DND-41 (cell line): ENCODE results near the gene CILP.

ENCODE experiments used
- EZH2 ChIP-seq: IDR thresholded peaks from 3 replicates; pipeline ENCODE4 v1.6.1; 2012; ENCODE audit warnings: borderline replicate concordance, low read depth, mild to moderate bottlenecking, moderate library complexity, low read length, inconsistent platforms; ENCODE audit not compliant: severe bottlenecking
- TF ChIP-seq, protein P1 (sequence below): IDR thresholded peaks from 2 replicates; pipeline ENCODE4 v1.5.1; 2012; ENCODE audit warnings: borderline replicate concordance, low read length, moderate library complexity, mild to moderate bottlenecking; ENCODE audit not compliant: poor library complexity, severe bottlenecking; ENCODE audit errors: extremely low read depth

DNA sequence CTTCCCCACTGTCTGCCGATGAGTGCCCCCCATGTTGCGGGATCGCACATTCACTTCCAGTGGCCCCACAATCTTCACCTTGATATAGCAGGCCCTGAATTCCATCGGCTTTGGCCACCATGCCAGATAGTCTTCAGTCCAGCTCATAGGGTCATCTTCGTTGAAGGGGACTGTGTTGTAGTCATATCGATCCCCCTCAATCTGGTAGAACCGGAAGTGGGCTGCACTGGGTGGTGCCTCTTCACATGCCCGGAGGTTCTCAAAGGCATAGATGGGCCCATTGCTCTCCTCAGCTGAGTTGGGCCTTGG lies 14.0 kb downstream of the CILP start:
- TF ChIP-seq, protein P1, sequence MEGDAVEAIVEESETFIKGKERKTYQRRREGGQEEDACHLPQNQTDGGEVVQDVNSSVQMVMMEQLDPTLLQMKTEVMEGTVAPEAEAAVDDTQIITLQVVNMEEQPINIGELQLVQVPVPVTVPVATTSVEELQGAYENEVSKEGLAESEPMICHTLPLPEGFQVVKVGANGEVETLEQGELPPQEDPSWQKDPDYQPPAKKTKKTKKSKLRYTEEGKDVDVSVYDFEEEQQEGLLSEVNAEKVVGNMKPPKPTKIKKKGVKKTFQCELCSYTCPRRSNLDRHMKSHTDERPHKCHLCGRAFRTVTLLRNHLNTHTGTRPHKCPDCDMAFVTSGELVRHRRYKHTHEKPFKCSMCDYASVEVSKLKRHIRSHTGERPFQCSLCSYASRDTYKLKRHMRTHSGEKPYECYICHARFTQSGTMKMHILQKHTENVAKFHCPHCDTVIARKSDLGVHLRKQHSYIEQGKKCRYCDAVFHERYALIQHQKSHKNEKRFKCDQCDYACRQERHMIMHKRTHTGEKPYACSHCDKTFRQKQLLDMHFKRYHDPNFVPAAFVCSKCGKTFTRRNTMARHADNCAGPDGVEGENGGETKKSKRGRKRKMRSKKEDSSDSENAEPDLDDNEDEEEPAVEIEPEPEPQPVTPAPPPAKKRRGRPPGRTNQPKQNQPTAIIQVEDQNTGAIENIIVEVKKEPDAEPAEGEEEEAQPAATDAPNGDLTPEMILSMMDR = no peak
- no peak for TF ChIP-seq EZH2
